HG03108 (cell line): ENCODE results near the gene PALD1.
"Not testable (repeated sequence)": the region's sequence is repeated elsewhere in the genome, so short reads cannot be mapped to it uniquely, and the experiment has no call there.

ENCODE experiments used
- ATAC-seq: cut with Tn5 transposase; IDR thresholded peaks from one replicate; pipeline ENCODE4 v1.9.1; 2021; ENCODE audit warnings: moderate library complexity; ENCODE audit not compliant: unreplicated experiment

The PALD1 gene

DNA sequence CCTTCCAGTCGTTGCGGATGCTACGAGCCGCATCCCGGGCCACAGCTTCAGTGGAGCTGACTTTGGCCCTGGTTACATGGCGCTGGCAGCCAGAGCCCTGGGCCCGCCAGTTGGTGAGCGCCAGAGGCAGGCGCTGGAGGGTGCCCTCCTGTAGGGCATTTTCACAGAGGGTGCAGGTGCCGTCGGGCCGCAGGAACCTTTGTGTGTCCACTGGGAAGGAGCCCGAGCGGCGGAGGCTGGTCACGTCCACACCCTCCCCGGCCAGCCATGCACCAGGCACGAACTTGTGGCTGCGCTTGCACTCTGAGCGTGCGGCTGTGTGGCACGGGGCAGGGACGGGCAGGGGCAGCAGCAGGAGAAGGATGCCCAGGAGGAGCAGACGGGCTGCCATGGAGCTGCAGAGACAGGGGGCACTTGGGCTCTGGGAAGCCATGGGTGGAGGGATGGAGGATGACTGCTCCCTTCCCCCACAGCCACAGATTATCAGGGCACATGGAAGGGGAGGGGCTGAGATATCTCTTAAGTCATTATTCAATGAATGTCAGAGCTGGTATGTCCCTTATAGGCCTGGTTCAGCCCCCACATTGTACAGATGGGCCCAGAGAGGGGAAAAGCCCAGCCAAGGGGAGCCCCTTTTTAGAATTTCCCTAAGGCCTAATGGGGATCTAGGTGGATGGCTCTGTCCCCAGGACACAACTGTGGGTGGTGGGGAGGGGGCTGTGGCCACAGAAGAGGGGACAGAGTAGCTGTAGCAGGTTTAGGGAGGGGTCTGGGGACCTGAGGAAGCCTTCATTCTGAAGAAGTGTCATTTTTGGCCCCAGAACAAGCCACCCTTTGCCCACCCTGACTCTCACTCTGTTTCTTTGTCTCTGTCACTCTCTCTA is 122.2 kb downstream of the PALD1 start:
- ATAC-seq = no peak

GRCh38 chr10:70601746-70602145 is 123.2 kb downstream of the PALD1 start:
- ATAC-seq = no peak

GRCh38 chr10:70602665-70603448 is 124.3 kb downstream of the PALD1 start, which contains the start of gene PRF1:
PRF1 (minus strand) TSS chr10:70602741; CDS start chr10:70600902, 1,839 bp downstream.
- no peak for ATAC-seq

DNA sequence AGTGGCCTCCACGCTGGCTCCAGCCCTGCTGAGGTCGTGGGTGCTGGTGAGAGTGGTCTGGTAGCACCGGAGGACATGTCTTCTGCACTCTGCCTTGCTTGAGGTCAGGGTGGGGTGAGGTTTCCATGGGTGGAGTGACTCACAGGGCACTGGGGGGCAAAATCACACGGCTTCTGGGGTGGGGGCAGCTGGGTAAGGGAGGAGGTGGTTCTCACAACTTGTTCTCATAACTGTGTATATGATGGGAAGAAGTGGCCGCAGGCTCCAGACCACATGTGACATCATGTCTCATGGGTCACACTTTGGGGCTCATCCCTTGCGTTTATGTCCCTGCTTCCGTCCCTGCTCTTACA is 124.9 kb downstream of the PALD1 start:
- no peak for ATAC-seq

GRCh38 chr10:70604106-70604505 is 125.5 kb downstream of the PALD1 start:
- no peak for ATAC-seq

GRCh38 chr10:70605161-70605560 is 126.6 kb downstream of the PALD1 start:
- no peak for ATAC-seq

GRCh38 chr10:70607936-70608335 is 129.4 kb downstream of the PALD1 start:
- ATAC-seq = no peak

GRCh38 chr10:70613941-70614340 is 135.4 kb downstream of the PALD1 start:
- ATAC-seq = no peak

DNA sequence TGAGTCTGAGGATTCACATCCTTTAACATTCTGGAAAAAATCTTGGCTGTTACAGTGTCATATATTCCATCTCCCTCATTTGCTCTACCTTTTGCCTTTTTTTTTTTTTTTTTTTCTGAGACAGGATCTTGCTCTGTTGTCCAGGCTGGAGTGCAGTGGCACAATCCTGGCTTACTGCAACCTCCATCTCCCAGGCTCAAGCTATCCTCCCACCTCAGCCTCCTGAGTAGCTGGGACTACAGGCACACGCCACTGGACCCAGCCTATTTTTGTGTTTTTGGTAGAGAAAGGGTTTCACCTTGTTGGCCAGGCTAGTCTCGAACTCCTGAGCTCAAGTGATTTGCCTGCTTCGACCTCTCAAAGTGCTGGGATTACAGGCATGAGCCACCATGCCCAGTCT is 135.8 kb downstream of the PALD1 start:
- not testable (repeated sequence) for ATAC-seq

DNA sequence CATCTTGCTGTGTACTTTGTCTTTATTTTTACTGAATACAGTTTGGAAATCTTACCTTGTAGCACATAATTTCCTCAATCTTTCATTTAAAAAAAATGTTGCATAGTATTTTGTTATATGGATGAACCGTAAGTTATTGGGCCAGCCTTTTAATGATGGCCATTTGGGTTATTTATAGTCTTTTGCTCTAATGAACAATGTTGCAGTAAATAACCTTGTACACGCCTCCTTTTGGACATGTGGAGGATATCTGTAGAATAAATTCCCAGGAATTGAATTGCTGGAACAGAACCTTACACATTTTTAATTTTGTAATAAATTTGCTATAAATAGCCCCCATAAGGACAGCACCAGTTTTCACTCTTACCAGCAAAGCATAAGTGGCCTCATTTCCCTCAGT is 136.6 kb downstream of the PALD1 start:
- ATAC-seq = no peak

DNA sequence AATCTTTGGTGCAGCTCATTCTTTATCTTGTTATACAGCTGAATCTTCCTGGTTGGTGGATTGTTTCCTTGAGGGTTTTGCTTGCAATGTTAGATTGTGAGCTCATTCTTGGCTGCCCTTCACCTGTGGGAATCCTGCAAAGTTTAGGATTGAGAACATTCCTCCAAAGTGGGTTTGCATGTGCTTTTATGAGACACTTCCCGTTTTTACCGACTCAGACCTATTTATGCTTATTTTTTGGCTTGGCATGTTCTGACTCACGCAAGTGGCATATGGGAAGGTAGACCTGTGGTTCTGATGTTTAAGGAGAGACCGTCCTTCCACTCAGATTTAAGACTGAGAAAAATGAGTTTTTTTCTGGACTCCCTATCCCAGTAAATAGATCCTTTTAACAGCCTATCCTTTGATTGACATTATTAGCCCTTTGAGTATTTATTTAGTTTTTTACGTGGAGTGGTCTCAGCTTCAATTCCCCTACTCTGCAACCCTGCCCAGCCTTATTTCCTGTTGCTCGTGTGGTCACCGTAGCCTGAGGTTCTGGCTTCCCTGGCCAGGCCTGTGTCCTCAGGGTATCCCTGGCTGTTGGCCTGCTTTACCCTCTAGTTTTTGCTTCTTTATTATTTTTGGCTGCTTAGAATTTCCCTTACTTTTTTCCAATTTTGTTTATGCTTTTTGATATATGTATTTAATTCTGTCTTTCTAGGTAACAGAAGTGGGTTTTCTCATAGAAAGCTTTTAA is 137.4 kb downstream of the PALD1 start:
- ATAC-seq = no peak

DNA sequence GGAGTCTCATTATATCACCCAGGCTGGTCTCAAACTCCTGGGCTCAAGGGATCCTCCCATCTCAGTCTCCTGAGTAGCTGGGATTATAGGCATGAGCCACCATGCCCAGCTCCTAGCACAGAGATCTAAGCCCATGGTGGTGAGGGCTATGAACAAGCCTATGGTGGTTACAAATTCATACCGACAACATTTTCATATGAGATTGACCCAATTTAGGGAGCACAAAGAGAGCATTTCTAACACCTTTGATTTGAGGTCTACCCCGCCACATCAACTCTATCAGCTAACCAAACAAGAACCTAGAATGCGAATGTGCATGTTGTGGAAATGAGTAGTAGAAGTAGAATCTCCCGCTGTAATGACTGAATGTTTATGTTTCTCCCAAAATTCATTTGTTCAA is 138.2 kb downstream of the PALD1 start:
- no peak for ATAC-seq
